Stimulated activated naive CD4-positive, alpha-beta T cell (primary cell): ENCODE measurements around the gene TCP10L.
"Not testable (repeated sequence)": the region's sequence is repeated elsewhere in the genome, so short reads cannot be mapped to it uniquely, and the experiment has no call there.

Experiments used
- DNase-seq, 6 experiments: peaks; one replicate each; lab custom pipeline; 2025; lab: John Stamatoyannopoulos, UW

TCP10L gene

DNA sequence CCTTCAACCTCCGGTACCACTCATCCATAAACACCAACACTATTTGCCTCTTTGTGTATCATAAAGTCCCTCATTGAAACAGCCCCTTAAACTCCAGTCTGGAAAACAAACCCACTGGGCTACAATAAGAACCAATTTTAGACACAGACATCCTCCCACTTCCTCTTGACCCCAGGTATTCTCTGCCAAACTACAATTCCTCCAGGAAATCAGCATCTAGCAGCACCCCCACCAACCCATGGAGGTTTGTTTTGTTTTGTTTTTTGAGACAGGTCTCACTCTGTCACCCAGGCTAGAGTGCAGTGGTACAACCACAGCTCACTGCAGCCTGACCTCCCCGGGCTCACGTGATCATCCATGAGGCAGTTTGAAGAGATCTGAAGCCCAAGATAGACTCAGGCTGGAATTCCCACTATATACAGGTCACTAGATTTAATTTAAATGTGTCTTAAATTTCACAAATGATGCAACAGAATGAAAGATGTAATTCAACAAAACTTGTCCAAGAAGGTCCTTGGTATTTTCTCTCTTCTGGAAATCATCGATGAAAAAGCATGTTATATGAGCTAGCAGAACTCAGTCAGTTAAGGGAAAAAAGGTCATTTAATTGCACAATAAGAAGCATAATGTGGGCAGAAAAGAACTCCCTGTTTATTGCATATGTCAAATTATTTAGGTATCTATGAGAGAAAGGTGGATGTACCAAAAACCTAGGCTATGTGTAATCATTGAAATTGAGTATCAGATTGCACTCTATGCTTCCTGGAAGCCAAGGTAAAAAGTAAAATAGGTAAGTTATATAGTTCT, 30.3 kb downstream of the TCP10L start:
- no peak for DNase-seq

DNA sequence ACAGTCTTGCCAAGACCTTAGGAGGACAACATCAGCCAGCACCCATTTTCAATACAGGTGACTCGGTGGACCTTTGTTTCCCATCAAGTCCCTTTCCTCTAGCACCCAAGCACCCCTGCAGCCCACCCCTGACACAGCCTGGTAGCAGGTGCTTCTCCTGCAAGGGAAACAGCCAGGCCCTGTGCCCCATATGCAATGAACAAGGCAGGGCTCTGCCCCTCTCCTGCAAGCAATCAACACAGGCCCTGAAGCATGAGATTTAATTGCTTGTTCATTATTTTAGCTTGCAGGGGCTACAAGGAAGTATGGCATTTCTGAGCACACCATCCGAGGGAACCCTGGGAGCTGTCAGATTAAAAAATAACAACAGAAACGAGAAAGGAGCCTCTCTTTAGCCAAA, 35.4 kb downstream of the TCP10L start:
- no peak for DNase-seq

DNA sequence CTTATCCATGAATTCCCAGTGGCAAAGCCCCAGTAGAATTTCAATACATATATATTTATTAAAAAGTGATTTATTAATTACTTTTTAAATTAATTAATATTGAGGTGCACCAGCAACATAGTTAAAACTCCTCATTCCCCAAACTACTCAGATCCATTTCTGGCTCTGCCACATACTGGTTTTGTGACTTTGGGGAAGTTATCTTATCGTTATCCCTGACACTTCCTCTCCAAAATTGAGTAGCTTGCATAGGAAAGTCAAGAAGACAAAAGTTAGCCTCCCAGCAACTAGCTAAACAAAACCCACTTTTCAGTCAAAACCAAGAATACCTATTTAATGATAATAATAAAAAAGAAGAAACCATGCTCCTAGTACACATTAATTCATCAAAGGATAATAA, 35.9 kb downstream of the TCP10L start:
- DNase-seq: no peak

DNA sequence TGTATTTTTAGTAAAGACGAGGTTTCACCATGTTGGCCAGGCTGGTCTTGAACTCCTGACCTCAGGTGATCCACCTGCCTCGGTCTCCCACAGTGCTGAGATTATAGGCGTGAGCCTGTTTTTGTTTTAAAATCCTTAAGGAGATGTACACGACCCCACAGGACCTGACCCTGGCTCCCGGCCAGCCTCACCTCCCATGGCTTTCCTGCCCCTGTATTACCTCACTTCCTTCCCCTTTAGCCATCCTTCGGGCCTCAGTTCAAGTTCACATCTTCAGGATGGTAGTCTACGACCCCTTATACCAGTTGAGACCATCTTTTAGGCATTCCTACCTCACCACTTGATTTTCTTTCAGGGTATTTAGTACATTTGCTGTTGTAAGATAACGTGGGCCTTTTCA, 36.3 kb downstream of the TCP10L start:
- no peak for DNase-seq

DNA sequence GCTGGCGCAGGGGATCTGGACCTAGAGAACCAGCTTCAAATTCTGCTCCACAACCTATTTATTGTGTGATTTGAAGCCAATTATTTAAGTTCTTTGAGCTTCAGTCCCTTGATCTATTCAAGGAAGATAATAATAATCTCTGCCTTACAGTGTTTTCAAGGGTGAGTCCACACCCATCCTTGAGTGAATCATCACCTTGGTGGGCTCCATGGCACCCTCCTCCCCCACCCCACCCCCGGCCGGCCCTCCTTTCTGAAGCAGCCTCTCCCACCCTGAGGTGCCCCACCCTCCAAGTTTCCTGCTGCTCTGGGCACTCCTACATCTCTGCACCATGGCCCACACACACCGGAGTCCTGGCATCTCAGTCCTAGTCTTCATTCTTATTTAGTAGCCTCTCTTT, 38.3 kb downstream of the TCP10L start:
- no peak for DNase-seq

DNA sequence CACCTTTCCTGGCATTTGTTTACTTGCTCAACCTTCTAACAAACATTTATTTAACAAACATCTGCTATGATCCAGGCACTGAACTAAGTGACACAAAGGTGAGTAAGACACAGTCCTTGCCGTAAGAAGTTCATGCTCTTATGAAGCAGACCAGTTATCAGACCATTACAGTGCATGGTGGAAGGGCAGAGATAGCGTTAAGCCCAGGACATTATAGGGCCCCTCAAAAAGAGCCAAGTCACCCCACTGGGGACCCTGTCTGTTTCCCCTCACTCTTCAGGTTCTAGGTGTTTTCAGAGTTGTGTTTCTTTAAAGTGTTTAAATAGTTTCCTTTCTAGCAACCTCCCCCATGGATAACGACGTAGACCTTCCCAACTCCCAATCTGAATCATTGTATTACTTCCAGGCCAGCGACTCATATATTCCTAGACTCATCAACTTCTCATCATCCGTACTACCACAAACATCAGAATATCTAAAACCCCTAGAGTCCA, 39.3 kb downstream of the TCP10L start:
- DNase-seq: no peak

DNA sequence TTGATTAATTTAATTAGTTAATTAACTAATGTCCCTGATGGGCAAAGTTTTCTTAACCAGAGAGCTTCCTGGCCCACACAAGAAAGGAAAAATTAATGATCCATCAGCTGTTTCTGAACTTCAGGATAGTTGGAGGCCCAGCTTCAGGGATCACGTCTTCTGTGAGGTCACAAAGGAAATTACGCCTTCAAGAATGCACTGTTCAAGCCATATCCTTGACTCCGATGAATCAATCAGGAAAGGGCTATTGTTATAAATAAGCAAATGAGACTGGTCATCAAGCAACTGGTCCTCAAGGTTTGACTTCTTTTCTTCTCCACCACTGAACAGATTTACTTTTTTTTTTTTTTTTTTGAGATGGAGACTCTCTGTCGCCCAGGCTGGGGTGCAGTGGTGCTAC, 40.6 kb downstream of the TCP10L start:
- no peak for DNase-seq

DNA sequence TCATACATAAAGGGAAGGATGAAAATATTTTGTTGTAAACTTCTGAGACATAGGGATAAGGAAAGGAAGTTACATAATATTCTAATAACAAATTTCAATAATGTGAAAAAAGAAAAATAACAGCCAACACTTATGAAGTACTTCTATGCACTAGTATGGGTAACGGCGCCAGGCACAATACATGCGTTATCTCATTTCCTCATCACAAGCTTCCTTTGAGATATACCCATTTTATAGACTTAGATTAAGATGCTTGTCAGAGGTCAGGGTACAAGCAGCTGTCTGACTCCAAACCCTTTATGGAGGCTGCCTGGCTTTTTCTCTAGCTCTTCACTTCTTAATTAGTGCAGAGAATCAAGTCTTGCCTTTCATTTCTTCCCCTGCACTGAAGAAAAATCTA, 41.3 kb downstream of the TCP10L start:
- no peak for DNase-seq

DNA sequence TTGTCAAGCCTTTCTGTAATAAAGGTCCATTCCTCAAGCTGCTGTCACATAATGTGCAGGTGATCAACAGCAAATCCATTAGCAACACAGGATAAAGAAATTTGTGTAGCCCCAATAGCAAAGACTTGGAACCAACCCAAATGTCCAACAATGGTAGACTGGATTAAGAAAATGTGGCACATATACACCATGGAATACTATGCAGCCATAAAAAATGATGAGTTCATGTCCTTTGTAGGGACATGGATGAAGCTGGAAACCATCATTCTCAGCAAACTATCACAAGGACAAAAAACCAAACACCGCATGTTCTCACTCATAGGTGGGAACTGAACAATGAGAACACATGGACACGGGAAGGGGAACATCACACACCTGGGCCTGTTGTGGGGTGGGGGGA, 42.3 kb downstream of the TCP10L start:
- DNase-seq: not testable (repeated sequence)

DNA sequence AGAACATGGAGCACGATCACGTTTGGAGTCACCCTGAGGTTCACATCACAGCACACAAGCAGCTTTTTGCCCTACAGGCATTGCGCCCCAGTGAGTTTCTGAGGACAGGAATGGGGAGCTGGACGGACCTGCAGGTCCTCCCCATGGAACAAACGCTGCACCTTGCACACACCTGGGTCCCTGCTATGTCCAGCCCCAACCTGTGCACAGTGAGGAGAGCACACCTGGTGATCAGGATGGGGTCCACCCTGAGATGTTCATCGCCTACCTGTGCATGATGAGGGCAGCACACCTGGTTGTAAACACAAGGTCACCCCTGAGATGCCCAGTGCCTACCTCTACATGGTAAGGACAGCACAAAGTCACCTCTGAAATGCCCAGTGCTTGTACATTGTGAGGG, 45.9 kb downstream of the TCP10L start:
- no peak for DNase-seq

DNA sequence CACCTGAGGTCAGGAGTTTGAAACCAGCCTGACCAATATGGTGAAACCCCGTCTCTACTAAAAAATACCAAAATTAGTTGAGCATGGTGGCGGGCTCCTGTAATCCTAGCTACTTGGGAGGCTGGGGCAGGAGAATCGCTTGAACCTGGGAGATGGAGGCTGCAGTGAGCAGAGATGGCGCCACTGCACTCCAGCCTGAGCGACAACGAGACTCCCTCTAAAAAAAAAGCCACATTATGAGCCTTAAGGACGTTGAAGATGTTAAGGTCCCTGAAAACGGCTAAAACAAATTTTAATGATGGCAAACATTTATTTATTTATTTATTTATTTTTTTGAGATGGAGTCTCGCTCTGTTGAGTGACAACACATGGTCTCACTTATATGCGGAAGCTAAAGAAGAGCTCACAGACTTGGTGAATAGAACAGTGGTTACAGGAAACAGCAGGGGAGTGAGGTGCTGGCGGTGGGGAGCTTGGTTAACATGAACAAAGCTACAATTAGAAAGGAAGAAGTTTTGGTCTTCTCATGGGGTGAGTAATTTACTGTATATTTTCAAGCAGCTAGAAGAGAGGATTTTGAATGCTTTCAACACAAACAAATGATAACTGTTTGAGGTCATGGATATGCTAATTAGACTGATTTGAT, 47.1 kb downstream of the TCP10L start:
- DNase-seq: peak in 2 of 6 experiments; percentile 8 to 31

DNA sequence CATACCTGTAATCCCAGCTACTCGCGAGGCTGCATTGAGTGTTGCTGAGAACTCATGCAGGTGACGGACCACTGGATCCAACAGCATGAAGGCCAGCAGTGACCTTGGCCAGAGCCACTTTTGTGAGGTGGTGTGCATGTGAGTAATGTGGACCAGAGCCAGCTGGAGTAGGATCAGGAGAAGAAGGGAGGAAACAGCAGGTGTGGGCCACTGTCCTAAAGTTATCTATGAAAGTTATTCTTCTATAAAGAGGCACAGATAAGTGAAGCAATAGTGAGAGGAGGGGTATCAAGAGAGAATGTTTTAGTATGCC, 47.8 kb downstream of the TCP10L start:
- no peak for DNase-seq

DNA sequence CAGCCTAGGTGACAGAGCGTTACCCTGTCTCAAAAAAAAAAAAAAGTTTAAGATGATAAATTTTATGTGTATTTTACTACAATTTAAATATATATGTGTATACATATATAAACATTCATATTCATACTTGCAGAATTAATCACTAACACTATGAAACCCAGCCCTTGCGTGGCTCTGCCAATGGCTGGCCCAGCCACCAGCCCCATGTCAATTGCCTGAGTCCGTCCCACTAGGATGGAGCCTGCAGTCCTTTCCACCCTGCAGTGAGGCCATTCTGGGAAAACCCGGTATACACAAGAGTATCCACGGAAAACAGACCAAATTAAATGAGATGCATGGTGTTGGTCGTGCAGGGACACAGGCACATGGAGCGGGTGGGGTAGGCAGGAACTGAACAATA, 49.7 kb downstream of the TCP10L start:
- no peak for DNase-seq

DNA sequence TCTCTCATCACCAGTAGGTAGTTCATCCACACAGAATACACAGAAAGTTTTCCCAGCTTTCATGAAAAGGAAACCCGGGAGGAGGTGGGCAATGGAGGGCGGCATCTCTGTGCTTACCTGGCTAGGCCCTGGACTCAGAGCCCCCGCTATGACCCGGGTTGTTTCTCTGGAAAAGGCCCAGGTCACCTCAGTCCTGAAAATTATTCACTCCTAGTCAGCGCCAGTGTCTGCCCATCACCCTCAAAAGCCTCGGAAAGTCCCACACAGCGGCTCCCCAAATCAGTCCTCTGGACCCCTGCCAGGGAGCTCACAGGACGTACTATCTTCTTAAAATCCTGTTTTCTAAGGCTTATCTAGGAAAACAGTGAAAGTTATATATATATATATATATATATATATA, 51.2 kb downstream of the TCP10L start:
- no peak for DNase-seq

DNA sequence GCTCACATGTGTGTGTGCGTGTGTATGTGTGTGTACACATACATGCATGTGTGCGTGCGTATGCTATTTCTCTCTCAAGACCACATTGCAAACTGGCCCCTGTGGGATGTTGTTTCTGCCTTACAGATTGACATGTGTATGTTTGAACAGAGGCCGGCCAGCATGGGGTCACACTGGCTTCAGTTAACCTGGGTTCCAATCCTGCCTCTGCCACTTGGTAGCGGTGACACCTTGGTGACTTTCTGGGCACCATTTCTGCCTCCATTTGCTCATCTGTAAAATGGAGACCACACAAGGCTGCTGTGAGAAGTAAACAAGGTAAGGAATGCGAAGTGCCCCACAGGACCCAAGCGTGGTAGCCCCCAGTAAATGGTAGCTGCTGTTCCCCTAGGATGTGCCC, 51.7 kb downstream of the TCP10L start:
- DNase-seq: no peak

DNA sequence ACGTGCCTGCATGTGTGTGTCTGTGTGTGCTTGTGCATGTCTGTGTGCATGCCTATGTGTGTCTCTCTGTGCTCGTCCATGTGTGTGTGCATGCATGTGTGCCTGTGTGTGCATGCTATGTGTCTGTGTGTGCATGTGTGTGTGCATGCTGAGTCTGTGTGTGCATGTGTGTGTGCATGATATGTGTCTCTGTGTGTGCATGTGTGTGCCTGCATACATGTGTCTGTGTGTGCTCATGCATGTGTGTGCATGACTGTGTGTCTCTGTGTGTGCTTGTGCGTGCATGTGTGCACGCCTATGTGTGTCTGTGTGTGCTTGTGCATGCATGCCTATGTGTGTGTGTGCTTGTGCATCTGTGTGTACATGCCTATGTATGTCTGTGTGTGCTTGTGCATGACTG, 52.3 kb downstream of the TCP10L start:
- DNase-seq: no peak

DNA sequence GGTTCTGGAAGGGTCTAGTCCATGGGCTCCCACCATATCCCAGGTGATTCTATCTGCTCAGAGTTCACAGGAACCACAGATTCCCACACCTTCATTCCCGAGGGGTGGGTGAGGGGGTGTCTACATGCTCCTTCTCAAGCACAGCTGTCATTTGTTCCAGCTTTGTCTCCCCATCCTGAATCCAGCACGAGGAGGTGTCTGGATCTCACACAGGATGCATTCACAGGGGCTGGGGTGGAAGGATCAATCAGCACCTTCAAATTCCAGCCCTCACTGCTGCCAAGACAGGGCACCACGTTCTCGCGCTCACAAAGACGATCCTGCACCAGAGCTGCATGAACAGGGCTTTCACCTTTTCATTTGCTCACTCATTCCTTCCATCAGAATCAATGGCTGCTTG, 52.7 kb downstream of the TCP10L start:
- DNase-seq: no peak

DNA sequence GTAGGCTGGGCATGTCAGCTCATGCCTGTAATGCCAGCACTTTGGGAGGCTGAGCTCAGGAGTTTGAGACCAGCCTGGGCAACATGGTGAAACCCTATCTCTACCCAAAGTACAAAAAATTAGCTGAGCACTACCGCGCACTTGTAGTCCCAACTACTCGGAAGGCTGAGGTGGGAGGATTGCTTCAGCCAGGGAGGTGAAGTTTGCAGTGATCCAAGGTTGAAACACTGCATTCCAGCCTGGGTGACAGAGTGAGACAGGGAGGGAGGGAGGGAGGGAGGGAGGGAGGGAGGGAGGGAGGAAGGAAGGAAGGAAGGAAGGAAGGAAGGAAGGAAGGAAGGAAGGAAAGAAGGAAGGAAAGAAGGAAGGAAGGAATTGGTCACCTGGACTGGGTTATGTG, 53.8 kb downstream of the TCP10L start:
- not testable (repeated sequence) for DNase-seq

DNA sequence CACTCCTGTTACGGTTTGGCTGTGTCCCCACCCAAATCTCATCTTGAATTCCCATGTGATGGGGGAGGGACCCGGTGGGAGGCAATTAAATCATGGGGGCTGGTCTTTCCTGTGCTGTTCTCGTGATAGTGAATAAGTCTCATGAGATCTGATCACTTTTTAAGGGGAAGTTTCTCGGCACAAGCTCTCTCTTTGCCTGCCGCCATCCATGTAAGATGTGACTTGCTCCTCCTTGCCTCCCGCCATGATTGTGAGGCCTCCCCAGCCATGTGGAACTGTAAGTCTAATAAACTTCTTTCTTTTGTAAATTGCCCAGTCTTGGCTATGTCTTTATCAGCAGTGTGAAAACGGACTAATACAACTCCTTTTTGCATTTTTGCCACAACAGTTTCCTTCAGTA, 54.5 kb downstream of the TCP10L start:
- DNase-seq: not testable (repeated sequence)

DNA sequence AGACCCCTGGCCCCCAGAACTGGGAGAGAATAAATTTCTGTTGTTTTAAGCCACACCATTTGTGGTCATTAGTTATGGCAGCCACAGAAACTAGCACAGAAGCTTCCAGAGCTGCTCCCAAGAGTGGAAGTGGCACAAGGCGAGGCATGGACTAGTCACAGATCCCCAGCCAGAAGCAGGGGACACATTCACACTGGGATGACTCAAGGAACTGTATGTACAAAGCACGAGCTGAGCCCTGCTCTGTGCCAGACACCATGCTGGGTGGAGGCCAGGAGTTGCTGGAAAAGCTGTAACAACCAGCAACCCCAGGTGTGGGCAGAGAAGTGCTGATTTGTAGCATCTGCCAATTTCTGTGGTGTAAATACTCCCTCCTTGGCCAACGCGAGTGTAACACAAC, 55.6 kb downstream of the TCP10L start:
- no peak for DNase-seq

DNA sequence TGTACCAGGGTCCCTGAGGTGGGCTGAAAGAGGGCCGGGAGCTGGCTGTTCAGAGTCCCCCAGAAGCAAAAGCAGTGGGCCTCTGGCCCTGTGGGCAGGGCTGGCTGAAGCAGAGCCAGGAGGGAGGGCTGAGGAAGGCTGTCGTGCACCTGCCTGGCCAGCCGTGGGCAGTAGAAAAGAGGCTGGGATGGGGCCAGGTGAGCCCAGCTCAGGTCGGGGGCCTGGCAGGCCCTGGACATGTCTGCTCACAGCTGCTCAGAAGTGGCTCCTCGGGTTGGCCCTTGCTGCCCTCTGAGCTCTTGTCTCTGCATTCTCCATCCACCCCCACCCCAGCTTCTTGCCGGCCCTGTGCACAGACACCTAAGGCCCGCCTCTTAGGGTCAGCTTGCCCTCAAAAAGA, 60.0 kb downstream of the TCP10L start:
- no peak for DNase-seq

DNA sequence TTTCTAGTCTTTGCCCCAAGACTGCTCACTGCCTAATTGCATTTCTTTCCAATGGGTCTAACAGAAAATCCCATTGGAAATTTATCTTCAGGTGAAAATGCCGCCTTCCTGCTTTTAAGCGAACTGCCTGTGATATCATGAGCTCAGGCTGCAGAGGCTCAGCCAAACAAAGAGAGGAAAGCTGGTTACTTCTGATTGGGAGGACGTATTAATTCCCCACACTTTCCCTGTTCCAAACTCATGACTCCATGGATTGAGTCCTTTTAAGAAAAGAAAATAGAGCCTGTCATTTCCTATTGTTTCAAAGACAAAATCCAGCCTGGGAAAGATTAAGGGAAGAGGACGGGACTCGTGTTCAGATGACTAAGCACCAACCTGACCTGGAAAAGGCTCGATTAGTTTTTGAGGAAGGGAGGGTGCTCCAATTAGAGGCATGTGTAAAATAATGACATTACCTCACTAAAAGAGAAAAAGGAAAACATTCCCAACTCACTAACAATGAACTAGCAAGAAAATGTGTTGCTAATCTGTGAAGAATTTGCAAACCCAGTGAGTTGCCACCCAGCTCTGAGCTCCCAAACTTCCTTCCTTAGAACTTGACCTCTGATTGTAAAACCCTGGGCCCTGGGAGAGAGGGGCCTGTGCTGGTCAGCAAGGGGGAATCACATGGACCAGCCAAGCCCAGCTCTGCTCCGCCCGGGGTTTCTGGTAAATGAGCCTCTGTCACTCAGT, 61.2 kb downstream of the TCP10L start:
- DNase-seq: no peak
